Measurements from ENCODE around the gene TMEM202.
"Not testable (repeated sequence)": the region's sequence is repeated elsewhere in the genome, so short reads cannot be mapped to it uniquely, and the experiment has no call there.

TMEM202 gene

GRCh38 chr15:72404841-72405240 lies 6.7 kb downstream of the TMEM202 start:
- peak; percentile 17 for DNase-seq

DNA sequence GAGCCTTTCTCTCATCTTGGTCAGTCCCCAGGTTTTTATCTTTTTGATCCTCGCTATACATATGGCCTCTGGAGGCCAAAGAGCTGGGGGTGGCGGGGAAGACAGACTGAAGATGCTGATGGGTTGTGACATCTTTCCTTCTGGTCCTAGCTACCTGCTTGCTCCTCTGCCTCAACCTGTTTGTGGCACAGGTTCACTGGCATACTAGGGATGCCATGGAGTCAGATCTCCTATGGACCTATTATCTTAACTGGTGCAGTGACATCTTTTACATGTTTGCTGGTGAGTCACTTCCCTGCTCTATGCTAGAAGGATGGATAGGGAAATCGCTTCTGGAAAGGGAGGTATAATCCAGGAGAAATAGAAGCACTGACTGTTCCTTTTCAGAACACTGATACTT lies 8.8 kb downstream of the TMEM202 start:
- DNase-seq: no peak

- DNase-seq: no peak
These were observed 13.0 kb downstream of the TMEM202 start for GRCh38 chr15:72411111-72411510.

- DNase-seq: no peak
These were observed 13.4 kb downstream of the TMEM202 start for GRCh38 chr15:72411544-72411943.

DNA sequence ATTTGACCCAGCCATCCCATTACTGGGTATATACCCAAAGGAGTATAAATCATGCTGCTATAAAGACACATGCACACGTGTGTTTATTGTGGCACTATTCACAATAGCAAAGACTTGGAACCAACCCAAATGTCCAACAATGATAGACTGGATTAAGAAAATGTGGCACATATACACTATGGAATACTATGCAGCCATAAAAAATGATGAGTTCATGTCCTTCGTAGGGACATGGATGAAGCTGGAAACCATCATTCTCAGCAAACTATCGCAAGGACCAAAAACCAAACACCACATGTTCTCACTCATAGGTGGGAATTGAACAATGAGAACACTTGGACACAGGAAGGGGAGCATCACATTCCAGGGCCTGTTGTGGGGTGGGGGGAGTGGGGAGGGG lies 15.2 kb downstream of the TMEM202 start:
- not testable (repeated sequence) for DNase-seq

- DNase-seq: no peak
These were observed 17.2 kb downstream of the TMEM202 start for GRCh38 chr15:72415304-72415703.

- DNase-seq: not testable (repeated sequence)
These were observed 21.7 kb downstream of the TMEM202 start for GRCh38 chr15:72419768-72420167.

DNA sequence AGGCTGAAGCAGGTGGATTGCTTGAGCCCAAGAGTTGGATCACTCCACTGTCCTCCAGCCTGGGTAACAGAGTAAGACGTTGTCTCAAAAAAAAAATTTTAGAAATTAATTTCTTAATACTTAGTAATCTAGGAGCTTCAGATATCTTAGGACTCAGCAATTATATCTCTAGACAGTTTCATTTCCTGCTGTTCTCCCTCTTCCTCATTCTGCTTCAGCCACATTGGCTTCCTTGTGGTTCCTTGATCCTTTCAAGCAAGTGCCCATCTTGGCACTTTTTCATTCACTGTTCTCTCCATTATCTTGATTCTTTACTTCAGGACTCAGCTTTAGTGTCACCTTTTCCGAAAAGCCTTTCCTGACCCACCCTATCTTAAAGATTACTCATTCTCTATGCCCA lies 22.5 kb downstream of the TMEM202 start:
- no peak for DNase-seq

GRCh38 chr15:72421484-72421883 lies 23.4 kb downstream of the TMEM202 start:
- DNase-seq: no peak

DNA sequence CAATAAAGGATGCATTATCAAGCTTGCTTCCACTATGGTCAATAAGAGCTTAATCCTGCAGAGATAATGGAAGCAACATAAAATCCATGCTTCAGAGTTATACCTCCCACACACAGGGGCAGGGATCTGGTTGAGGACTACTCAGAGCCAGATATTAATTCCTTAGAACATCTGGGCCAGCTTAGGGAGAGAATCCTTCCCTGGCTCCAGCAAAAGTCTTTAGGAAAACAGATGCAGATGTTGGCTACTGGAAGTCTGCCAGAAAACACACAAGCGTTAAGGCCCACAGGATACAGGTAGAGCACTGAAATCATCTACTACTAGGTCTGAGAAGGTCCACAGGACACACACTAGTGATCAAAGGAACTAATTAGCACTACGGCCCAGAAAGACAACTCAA lies 25.2 kb downstream of the TMEM202 start:
- no peak for DNase-seq

GRCh38 chr15:72426753-72427152 lies 28.6 kb downstream of the TMEM202 start:
- peak; percentile 16 for DNase-seq

GRCh38 chr15:72437650-72438316 lies 39.7 kb downstream of the TMEM202 start:
- no peak for DNase-seq

DNA sequence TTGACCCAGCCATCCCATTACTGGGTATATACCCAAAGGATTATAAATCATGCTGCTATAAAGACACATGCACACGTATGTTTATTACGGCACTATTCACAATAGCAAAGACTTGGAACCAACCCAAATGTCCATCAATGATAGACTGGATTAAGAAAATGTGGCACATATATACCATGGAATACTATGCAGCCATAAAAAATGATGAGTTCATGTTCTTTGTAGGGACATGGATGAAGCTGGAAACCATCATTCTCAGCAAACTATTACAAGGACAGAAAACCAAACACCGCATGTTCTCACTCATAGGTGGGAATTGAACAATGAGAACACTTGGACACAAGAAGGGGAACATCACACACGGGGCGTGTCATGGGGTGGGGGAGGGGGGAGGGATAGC lies 44.7 kb downstream of the TMEM202 start:
- DNase-seq: not testable (repeated sequence)

DNA sequence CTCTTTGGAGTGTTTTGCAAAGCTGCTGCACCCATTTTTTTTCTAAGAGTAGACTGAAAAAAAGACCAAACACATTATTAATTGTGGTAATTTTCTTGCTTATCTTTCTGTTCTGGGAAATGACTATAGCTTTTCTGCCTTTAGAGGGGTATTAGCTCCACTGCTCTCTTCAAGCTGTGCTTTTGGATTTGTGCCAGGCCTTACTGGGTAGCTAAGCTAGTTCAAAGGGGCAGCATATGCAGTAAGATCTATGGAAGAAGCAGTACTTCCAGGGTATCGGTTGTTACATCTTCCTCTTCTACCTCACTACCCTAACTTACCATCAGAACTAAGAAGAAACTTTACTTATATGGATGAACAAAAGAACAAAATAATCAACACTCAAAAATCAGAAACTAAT lies 47.3 kb downstream of the TMEM202 start:
- no peak for DNase-seq

DNA sequence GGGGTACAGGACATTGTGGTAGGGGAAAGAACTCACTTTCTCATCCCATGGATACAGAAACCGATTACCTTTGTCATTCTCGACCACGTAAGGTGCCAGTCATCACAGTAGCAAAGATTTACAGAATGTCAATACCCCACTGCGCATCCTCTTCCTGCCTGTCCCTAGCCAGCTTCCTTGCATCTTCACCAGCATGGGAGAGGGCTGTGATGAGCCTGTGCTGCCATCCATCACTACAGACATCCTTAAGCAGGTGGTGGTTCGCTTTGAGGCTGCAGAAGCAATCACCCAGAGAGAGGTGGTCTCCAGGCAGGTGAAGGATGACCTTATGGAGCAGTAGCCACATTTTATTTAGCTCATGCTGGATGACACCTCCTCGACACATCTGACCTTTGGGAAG lies 52.7 kb downstream of the TMEM202 start:
- DNase-seq: no peak

DNA sequence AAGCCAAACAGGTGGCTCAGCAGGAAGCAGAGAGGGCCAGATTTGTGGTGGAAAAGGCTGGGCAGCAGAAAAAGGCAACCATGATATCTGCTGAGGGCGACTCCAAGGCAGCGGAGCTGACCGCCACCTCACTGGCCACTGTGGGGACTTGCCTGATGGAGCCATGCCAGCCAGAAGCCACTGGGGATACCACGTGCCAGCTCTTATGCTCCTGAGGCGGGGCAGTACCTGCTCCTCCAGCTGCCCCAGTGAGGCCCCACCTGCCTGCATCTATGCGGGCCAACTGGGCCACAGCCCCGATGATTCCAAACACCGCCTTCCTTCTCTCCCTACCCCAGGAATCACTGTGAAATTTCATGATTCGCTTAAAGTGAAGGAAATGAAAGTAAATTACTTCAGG lies 53.1 kb downstream of the TMEM202 start:
- DNase-seq: no peak

DNA sequence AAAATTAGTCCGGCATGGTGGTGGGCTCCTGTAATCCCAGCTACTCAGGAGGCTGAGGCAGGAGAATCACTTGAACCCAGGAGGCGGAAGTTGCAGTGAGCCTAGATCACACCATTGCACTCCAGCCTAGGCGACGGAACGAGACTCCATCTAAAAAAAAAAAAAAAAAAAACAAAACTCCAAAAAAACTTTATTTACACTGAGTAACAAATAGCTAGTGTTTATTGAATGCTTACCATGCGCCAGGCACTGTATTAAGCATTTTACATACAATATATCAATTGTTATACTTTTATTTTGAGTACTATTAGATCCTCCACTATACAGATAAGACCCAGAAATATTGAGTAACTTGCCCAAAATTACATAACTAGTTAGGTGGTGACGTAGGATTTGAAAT lies 58.6 kb downstream of the TMEM202 start:
- DNase-seq: no peak
